Activated CD4-positive, alpha-beta T cell treated with anti-CD3 and anti-CD28 coated beads for 4 hours (primary cell): ENCODE measurements around the gene SNRPA1.

Experiments used
- DNase-seq, 2 donors: peaks; one replicate each; pipeline ENCODE4 v3.0.0-alpha.2; 2020

The SNRPA1 gene

DNA sequence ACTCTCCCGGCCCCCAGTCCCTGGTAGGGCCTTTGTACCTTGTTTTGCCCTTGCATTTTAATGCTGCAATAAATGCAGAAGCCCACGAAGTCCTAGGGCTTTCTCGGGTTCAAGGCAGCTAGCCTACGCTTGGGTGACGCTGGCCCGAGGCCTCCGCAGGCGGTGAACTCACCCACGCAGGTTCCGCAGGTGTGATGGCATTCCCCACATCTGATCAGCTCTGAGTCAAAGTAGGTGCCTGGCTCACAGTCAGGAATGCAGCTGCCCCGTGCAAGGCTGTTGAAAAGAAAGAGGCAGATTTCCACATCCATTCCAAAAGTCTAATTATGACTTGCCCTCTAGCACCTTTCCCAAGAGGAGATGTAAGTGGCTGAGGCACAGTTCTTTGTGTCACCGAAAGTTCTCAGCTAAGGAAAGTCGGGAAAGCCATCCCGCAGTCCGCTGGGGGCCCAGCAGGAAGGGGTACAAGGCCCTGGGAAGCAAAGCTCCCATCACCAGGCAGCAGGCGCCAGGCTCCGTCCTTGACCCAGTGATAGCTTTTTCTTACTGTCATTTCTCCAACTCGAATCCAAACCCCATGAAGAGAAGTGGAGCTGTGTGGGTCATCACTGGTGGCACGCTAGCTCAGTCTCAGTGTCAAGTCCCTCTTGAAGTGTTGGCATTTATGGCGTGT is 23.2 kb upstream of the SNRPA1 start:
- no peak for DNase-seq

DNA sequence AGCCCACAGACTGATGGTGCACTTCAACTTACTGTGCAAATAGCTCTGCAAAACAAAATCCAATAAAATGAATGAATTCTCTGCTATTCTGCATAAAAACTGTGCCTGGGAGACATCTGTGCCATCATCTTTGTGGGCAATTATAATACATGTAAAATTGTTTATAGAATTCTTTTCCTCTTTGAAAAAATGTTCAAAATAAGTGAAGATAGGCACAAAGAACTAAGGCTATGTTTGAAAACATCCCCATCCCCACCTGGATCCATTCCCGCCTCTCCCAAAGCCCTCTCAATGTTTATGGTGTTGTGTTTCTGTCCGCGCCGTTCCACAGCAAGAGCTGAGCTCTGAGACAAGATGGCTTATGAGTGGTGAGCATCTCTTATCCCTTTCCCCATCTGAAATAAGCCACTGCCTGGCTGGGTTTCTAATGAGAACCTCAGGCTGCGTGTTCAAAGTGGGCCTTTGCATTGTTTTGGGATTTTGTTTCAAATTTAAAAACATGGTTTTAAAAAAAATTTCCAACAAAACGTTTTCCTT is 22.4 kb upstream of the SNRPA1 start:
- DNase-seq: no peak

DNA sequence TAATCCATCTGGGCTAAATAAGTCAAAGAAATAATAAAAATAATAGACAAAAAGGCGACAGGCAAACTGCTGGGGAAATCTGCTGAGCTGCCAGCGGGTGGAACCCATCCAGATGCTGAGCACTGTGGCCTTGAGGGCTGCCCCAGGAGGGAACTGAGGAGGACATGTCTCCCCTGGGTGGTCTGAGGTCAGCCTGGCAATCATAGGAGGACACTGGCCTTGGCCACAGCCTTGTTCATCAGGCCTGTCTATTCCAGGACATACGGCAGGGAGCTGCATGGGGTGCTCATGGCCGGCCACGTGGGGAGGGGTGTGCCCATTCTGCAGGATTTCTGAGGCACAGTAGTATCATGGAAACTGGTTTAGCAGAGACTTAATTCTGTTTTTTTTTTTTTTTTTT is 21.5 kb upstream of the SNRPA1 start:
- DNase-seq: no peak

GRCh38 chr15:101315736-101316135 is 20.7 kb upstream of the SNRPA1 start:
- DNase-seq: no peak

DNA sequence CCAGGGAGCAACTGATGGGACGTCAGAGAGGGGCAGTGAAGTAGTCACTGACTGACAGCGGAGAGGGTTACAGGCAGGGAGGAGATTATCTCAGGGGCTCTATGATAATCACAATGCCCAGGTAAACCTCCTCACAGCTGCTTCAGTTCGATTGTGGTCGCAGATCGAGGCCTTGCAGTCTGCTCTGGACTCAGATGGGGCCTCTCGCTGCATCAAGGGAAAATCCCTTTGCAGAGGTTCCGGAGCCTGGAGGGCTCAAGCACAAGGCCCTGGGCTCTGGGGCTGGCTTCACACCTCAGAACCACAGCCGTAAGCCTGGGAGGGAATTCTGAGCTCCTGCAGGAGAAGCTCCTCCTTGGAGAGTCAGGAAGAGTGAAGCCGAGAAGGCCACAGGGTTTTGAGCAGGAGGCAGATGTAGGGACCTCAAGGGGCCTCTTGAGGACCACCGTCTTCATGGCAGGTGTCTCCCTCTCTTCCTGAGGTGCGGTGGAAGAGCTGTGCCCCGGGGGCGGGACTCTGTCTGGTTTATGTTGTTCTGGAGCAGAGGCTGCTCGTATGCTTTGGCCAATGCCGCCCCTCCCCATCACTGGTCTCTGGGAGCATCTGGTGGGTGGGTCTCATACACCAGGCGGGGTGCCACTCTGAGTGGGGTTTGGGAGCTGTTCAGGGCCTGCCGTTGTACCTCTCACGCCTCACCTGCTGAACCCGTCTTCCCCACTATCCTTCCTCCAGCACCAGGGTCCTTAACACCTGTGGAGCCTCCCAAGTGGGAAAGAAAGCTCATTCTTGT is 19.5 kb upstream of the SNRPA1 start:
- DNase-seq: no peak

DNA sequence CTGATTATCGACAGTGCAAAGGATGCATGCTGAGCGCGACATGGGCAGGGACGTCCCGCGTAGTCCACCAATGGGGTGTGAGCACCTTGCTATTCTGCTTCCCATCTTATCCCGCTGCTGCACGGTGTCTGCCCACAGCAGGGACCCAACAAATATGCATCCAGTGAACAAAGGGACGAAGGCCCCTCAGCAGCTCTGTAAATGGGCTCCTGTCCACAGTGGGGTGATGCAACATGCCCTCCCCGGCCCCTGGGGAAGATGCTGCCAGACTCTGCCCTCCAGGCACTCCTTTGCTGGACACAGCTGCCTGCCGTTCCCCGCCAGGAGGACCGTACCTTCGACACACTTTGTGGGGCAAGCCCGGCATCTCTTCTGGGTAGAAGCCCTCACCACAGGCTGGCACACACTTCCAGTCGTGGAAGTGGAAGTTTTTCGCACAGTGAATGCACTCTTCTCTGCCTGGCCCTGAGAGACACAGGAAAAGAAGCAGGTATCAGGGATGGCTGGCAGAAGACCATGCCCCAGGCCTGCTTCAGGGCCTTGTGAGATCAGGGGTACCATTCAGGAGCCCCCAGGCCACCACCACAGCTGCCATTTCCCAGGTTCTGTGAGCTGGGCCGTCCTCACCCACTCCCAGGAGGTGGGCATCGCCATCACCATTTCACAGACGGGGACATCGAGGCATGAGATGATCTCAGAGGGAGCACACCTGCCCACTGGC is 18.2 kb upstream of the SNRPA1 start:
- DNase-seq: no peak

- DNase-seq: no peak
Observed at GRCh38 chr15:101310508-101310907, 15.5 kb upstream of the SNRPA1 start.

DNA sequence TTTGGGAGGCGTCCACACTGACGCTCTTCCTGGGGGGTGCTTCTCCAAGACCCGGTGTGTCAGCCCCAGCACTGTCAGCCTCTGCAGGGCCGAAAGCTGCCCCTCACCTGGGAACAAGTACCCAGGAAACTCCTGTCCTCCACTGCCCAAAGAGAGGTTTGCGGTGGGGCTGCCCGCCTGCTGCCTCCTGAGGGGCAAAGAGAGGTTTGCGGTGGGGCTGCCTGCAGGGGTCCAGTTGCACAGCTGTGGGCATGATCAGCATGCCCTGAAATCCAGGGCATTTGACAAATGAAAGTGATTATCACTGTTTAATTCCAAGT is 15.1 kb upstream of the SNRPA1 start:
- no peak for DNase-seq

GRCh38 chr15:101309436-101310160 is 14.6 kb upstream of the SNRPA1 start:
- DNase-seq: no peak

DNA sequence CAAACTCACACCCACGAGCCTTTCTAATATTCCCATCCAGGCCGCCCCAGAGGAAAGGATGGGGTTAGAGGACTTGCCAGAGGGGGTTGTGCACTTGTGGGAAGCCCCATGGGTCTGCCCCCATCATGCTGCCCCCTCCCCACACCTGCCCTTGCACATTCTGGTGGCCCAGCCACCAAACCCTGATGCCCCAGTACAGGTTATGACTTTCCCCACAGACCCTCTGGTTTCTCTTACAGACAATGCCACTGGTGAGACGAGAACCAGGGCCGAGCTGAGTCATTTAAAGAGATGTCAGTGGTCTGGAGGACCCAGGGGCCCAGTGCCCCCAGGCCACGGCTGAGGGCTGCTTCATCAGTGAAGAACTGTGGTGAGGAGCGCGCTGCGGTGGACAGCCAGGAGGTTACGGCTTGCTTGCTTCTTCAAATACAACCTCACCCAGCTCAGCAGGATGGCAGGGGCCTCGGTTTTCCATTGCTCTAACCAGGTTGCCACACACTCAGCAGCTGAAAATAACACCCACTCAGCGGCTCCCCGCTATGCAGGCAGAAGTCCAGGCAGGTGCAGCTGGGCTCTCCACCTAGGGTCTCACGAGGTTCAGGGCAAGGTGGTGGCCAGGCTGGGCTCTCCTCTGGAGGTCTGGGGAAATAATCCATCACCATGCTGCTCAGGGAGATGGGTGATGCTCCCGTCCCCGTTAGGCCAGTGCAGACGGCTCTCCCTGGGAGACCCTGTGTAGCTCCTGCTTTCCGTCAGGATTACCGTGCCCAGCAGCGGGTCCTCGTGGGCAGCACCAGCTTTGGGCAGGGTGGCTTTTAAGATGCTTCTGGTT is 13.8 kb upstream of the SNRPA1 start:
- DNase-seq: no peak

DNA sequence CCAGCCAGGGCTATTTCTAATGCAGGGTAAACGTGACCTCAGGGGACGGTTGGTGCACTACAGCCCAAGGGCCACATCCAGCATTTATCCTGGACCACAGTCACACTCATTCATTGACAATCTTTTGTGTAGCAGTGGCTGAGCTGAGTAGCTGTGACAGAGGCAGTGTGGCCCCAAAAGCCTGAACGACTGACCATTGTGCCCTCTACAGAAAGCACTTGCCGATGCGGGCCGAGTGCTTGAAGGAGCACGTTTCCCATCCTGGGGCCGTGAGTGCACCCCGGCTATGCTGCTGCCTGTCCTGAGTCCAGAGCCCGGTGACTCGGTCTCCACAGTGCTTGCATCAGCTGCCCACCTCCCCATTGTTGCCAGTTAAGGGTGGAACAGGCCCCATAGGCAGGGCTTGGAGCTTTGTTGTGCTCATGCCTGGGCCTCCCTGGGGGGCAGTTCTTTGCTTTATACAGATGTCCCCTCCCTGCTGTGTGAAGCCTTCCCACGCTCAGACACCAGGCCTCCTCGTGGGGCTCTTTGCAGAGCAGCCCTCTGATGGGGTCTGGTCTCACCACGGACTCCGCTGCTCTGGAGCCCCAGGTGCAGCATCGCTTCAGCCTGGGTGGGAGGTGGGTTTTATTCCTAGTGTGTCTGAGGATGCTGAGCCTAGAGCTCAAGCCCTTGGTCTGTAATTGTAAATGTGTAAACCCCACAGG is 13.0 kb upstream of the SNRPA1 start:
- no peak for DNase-seq

DNA sequence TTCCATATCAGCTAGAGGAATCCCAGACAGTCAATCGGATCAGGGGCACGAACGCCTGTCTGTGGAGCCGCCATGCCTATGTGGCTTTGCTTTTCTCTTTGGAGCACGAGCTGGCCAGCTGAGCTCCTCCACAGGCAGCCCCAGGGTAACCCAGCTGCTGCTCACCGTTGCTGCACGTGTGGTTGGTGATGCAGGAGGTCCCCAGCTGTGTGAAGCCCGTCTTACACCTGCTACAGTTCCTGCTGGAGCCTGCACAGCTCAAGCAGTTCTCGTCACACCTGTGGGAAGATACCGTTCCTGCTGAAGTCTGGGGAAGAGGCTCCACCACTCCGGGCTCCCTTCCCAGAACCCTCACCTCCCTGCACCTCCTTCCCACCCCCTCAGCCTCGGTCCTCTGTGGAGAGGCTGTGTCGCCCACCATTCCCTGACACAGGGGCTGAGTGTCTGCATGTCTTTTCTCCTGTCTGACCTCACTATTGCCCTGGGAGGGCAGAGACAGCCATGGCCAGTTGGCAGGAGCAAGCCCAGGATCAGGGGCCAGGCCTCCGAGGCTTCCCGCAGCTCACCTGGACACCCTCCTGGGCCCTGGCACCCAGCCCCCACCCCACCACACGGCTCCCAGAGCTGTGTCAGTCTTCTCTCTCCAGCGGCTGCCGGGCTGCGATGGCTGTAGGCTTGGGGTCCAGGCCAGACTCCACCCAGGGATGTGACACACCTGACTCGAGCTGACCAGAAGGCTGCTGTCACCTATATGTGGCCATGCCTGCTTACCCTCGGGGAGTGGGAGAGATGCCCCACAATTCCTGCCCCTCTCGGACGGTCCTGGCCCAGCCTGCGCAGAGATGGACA is 12.2 kb upstream of the SNRPA1 start:
- no peak for DNase-seq

DNA sequence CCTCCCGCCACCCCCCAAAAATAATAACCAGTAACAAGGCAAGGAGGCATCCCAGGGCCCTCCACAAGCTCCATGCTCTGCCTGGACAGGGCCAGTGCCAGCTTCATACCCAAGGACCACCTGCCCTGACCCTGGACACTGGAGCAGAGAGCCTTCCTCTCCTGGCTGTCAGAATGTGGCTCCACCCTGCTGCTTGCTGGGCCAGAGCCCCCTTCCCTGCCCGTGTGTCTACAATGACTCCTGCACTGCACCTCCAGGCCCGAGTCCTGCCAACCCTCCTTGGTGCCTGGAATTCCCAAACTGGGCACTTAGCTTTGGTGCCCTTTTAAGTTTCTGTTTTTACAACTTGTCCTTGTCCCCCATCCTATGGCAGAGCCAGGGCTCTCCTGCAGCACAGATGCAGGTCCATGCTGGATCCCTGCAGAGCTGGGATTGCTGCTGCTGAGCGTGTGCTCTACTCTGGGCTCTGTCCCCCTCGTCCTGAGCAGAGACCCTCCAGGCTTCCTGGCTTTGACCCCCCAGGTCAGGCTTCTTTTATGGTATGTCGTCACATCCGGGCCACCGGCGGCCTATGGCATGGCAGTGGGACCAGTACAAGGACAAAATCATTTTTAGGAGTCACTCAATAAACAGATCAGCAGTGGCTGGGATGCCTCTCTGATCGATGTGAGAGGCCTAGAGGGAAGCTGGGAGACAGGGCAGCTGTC is 11.4 kb upstream of the SNRPA1 start:
- DNase-seq: no peak

GRCh38 chr15:101305820-101306255 is 10.8 kb upstream of the SNRPA1 start:
- DNase-seq: no peak

DNA sequence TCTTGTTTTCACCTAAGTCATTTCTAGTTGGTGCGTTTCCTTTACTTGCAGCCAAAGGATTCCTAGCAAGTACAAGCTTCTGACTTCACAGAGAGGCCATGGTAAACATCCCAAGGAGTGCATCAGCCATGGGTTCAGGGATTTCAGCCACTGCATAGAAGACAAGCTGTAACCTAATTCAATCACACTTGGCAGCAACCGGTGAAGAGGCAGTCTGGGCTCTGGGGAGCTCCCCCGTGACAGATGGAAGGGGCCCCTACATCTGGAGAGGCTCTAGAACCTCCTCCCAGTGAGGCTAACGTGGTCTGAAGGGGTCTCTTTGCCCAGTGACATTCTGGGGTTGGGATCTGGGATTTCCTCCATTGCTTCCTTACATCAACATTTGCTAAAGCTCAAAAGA is 8.4 kb upstream of the SNRPA1 start:
- DNase-seq: no peak

- no peak for DNase-seq
Observed at GRCh38 chr15:101296418-101297405, 1.7 kb upstream of the SNRPA1 start.

- DNase-seq: no peak
Observed at GRCh38 chr15:101295607-101296161, 636 bp upstream of the SNRPA1 start.

DNA sequence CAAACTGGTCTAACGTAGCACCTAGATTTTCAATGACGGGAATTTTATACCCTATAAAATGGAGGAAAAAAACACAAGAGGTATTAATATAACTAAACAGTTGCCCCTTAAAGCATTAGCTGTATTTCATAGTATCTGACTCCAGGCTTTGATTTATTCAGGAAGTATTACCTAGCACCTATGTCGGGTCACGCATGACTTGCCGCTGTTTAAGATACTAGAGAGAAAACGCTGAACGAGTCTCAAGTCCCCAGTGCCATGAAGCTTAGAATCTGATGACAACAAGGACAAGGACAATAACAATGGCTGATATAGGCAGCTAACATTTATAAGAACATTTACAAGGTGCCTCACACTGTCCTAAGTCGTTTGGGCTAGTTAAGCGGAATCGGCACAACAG is 1.9 kb downstream of the SNRPA1 start:
- DNase-seq: no peak
